GM21529 (cell line): ENCODE measurements around the gene DPM1.
"Not testable (repeated sequence)": the region's sequence is repeated elsewhere in the genome, so short reads cannot be mapped to it uniquely, and the experiment has no call there.

Experiments
- ATAC-seq: cut with Tn5 transposase; IDR thresholded peaks from one replicate; pipeline ENCODE4 v1.9.1; 2021; ENCODE audit not compliant: unreplicated experiment

Gene DPM1

GRCh38 chr20:50980071-50980681 is 21.8 kb upstream of the DPM1 start:
- no peak for ATAC-seq

- not testable (repeated sequence) for ATAC-seq
Observed at GRCh38 chr20:50978533-50978932, 20.2 kb upstream of the DPM1 start.

GRCh38 chr20:50977066-50978021 is 19.0 kb upstream of the DPM1 start:
- no peak for ATAC-seq

- no peak for ATAC-seq
Observed at GRCh38 chr20:50975701-50976330, 17.5 kb upstream of the DPM1 start.

- no peak for ATAC-seq
Observed at GRCh38 chr20:50969912-50970311, 11.6 kb upstream of the DPM1 start.

GRCh38 chr20:50969435-50969834 is 11.1 kb upstream of the DPM1 start:
- ATAC-seq: no peak

- no peak for ATAC-seq
Observed at GRCh38 chr20:50968289-50968688, 10.0 kb upstream of the DPM1 start.

GRCh38 chr20:50967586-50967985 is 9.3 kb upstream of the DPM1 start:
- no peak for ATAC-seq

- ATAC-seq: no peak
Observed at GRCh38 chr20:50959543-50960126, 1.3 kb upstream of the DPM1 start.

GRCh38 chr20:50958615-50959542 is 547 bp upstream of the DPM1 start, which contains the start of gene MOCS3:
MOCS3 (plus strand) TSS chr20:50958818; CDS start chr20:50958843, 25 bp downstream.
- peak; percentile 80 for ATAC-seq

GRCh38 chr20:50957276-50957675 is 1.1 kb downstream of the DPM1 start:
- ATAC-seq: no peak

- no peak for ATAC-seq
Observed at GRCh38 chr20:50953821-50954220, 4.5 kb downstream of the DPM1 start.

- ATAC-seq: no peak
Observed at GRCh38 chr20:50953196-50953595, 5.1 kb downstream of the DPM1 start.

- ATAC-seq: no peak
Observed at GRCh38 chr20:50948132-50948785, 10.1 kb downstream of the DPM1 start.

GRCh38 chr20:50943069-50943468 is 15.3 kb downstream of the DPM1 start:
- ATAC-seq: no peak

GRCh38 chr20:50933589-50933988 is 24.7 kb downstream of the DPM1 start:
- no peak for ATAC-seq

GRCh38 chr20:50932691-50933280 is 25.5 kb downstream of the DPM1 start:
- no peak for ATAC-seq

GRCh38 chr20:50932016-50932485 is 26.3 kb downstream of the DPM1 start:
- ATAC-seq: no peak

- ATAC-seq: peak; percentile 62
Observed at GRCh38 chr20:50931306-50932015, 26.9 kb downstream of the DPM1 start, which contains the start of gene ADNP. ADNP (minus strand) TSS chr20:50931437; CDS start chr20:50903996, 27,441 bp downstream.
